Measurements from ENCODE around the gene POC1B.

POC1B gene

GRCh38 chr12:89539426-89540223 is 13.8 kb upstream of the POC1B start:
- DNase-seq, result no peak

- DNase-seq, result no peak
These were observed 13.1 kb upstream of the POC1B start for GRCh38 chr12:89538897-89539296.

GRCh38 chr12:89537389-89537788 is 11.5 kb upstream of the POC1B start:
- no peak for DNase-seq

- no peak for DNase-seq
These were observed 3.9 kb upstream of the POC1B start for GRCh38 chr12:89529738-89530137.

GRCh38 chr12:89528434-89528833 is 2.6 kb upstream of the POC1B start:
- DNase-seq, result no peak

GRCh38 chr12:89525305-89525823 is 483 bp downstream of the POC1B start:
- peak in 31 of 56 donors; percentile 9 to 64 (median 51) for DNase-seq

- DNase-seq, result peak in 54 of 56 donors; percentile 7 to 84 (median 64)
These were observed 1.1 kb downstream of the POC1B start, which contains the start of gene GALNT4 for GRCh38 chr12:89524541-89525304. Gene GALNT4 (minus strand): TSS chr12:89524796. CDS start chr12:89524549, 247 bp downstream.

GRCh38 chr12:89523843-89524540 is 1.9 kb downstream of the POC1B start:
- no peak for DNase-seq

GRCh38 chr12:89523393-89523792 is 2.5 kb downstream of the POC1B start:
- DNase-seq, result no peak

- DNase-seq, result no peak
These were observed 4.3 kb downstream of the POC1B start for GRCh38 chr12:89521364-89522223.

- DNase-seq, result no peak
These were observed 8.1 kb downstream of the POC1B start for GRCh38 chr12:89517720-89518119.

GRCh38 chr12:89516633-89517032 is 9.2 kb downstream of the POC1B start:
- DNase-seq, result no peak

- DNase-seq, result no peak
These were observed 11.1 kb downstream of the POC1B start for GRCh38 chr12:89514751-89515150.

- DNase-seq, result no peak
These were observed 12.3 kb downstream of the POC1B start for GRCh38 chr12:89513544-89513943.

- DNase-seq, result no peak
These were observed 18.6 kb downstream of the POC1B start for GRCh38 chr12:89507015-89507824.

- no peak for DNase-seq
These were observed 19.8 kb downstream of the POC1B start for GRCh38 chr12:89506050-89506449.

GRCh38 chr12:89504560-89505346 is 21.1 kb downstream of the POC1B start:
- DNase-seq, result no peak

GRCh38 chr12:89501793-89502192 is 24.1 kb downstream of the POC1B start:
- DNase-seq, result no peak

GRCh38 chr12:89499857-89500256 is 26.0 kb downstream of the POC1B start:
- DNase-seq, result no peak
